Kidney capillary endothelial cell (primary cell): ENCODE results near the gene LANCL3.
"Not testable (repeated sequence)": the region's sequence is repeated elsewhere in the genome, so short reads cannot be mapped to it uniquely, and the experiment has no call there.

Experiments used
- DNase-seq: peaks from one replicate; pipeline ENCODE4 v3.0.0-alpha.2; 2018; ENCODE audit warnings: low spot score

The LANCL3 gene

GRCh38 chrX:37571426-37572107 lies at the start of gene LANCL3:
Gene LANCL3 (plus strand): TSS chrX:37571661. CDS start chrX:37571871, 210 bp downstream.
- not testable (repeated sequence) for DNase-seq

- not testable (repeated sequence) for DNase-seq
Measured at GRCh38 chrX:37523673-37524072, 47.8 kb upstream of the LANCL3 start.

GRCh38 chrX:37541991-37542390 lies 29.5 kb upstream of the LANCL3 start:
- DNase-seq, result no peak

- no peak for DNase-seq
Measured at GRCh38 chrX:37542791-37543190, 28.7 kb upstream of the LANCL3 start.

- no peak for DNase-seq
Measured at GRCh38 chrX:37543324-37543723, 28.1 kb upstream of the LANCL3 start.

DNA sequence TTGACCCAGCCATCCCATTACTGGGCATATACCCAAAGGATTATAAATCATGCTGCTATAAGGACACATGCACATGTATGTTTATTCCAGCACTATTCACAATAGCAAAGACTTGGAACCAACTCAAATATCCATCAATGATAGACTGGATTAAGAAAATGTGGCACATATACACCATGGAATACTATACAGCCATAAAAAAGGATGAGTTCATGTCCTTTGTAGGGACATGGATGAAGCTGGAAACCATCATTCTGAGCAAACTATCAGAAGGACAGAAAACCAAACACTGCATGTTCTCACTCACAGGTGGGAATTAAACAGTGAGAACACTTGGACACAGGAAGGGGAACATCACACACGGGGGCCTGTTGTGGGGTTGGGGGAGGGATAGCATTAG lies 26.9 kb upstream of the LANCL3 start:
- DNase-seq, result not testable (repeated sequence)

DNA sequence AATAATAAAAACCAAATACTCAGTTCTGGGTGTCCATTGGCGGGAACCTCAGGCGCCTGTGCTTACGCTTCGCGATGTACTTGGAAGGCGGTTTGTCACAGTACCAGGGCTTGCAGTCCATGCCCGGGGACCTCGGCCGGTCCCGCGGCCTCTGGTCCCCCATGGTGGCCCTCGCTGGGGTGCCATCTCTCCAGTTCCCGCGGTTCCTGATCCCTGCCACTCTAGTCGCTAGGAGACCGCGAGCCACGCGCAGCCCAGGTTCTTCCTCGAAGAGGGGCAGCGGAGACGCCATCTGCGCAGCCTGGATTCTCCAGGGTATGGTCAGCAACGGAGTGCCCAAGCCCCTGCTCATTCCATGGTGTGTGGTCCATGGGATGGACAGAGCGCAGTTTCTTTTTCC lies 26.4 kb upstream of the LANCL3 start:
- DNase-seq, result no peak

GRCh38 chrX:37549619-37550018 lies 21.8 kb upstream of the LANCL3 start:
- DNase-seq, result not testable (repeated sequence)

GRCh38 chrX:37553476-37553875 lies 18.0 kb upstream of the LANCL3 start:
- no peak for DNase-seq

GRCh38 chrX:37565254-37565653 lies 6.2 kb upstream of the LANCL3 start:
- DNase-seq, result not testable (repeated sequence)

GRCh38 chrX:37570349-37570748 lies 1.1 kb upstream of the LANCL3 start:
- not testable (repeated sequence) for DNase-seq

DNA sequence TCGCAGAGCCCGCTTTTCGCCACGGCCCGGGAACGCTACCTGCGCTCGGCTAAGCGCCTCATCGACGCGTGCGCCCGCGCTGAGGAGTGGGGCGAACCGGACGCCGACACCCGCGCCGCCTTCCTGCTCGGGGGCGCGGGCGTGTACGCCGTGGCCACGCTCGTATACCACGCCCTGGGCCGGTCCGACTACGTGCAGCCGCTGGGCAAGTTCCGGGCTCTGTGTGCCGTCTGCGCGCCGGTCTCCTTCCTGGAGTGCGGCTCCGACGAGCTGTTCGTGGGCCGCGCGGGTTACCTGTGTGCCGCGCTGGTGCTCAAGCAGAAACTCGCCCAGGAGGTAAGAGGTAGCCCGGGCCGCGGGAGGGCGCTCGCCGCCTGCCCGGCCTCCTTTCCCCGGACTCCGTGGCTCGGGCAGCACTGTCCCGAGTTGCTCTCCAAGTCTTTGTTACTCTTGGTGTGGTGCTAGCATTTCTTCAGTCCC lies 687 bp downstream of the LANCL3 start:
- DNase-seq, result not testable (repeated sequence)

DNA sequence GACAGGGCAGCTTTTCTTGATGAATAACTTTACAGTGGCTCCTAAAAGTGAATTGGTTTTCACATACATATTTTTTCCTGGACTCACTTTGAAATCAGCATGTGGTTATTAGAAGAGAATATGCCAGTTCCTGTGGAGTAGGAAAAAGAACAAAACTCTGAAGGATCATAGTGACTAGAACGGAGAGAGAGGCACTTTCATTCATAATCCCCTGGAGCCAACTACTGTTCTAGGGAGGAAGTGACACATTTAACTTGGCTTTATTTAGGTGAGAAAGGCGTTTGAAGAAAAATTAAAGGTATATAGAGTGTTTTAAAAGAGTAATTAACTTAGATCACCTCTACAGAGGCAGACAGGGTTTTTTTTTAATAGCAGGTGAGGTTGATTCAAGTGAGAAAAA lies 1.7 kb downstream of the LANCL3 start:
- not testable (repeated sequence) for DNase-seq

- DNase-seq, result no peak
Measured at GRCh38 chrX:37578045-37578444, 6.6 kb downstream of the LANCL3 start.

DNA sequence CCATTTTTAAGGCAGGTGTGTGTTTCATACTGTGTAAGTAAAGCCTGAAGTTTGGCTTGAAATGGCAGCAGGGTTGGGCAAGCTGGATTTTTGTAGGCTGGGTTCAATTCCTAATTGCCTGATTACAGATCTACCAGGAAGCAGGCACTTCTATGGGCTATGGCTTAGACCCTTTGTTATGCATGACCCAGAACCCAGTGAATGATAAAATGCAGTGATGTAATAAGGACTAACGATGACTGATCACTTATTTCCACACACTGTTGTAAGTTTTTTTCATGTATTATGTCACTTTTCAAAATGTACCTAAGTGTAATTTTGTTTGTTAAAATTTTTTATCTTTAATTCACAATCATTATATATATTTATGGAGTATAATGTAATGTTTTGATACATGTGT lies 8.6 kb downstream of the LANCL3 start:
- no peak for DNase-seq

DNA sequence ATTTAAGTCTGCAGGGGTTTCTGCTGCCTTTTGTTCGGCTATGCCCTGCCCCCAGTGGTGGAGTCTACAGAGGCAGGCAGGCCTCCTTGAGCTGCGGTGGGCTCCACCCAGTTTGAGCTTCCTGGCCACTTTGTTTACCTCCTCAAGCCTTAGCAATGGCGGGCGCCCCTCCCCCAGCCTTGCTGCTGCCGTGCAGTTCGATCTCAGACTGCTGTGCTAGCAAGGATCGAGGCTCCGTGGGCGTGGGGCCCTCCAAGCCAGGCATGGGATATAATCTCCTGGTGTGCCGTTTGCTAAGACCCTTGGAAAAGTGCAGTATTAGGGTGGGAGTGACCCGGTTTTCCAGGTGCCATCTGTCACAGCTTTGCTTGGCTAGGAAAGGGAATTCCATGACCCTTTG lies 15.9 kb downstream of the LANCL3 start:
- DNase-seq, result not testable (repeated sequence)

DNA sequence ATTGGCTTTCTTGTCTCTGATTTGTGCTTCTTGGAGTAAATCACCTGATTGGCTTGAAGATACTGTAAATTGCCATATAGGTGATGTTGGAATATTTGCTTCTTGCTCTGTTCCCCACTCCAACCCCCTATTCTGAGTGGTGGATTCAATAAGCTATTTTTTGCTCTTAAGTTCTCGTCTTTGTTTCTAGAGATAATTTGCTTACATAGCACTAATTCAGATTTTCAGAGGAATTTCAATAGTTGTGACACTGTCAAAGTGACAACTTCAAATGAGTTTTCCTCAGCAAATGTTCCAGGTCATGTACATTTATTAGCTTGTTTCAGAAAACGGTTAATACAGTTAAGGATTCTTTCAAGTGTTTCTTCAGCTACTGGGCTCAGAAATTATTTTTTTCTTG lies 18.6 kb downstream of the LANCL3 start:
- no peak for DNase-seq

DNA sequence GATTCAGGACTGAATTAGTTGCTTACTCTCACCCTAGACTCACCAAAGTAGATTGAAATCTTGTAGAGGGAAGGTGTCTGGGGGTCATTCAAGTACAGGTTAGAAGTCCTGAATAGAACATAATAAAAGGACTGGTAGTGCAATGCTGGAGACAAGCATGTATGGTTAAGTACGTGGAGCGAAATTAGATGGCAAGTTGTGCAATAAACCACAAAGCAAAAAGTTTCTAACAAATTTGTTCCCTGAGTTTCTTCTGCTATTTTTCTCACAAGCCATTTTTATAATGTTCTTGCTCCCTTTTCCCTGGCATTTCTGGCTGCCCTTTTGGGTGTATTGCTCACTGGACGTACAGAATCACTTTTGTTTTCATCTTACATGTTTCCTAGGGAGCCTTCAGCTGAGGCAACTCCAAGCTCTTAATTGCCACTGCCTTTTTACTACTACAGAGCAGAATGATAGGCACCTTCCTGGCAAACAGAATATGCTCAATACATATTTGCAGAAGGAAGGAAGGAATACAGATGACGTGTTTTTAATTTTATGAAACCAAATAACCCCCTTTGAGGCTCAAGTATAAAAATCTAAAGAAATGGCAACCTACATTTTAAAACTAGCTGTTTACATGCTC lies 23.4 kb downstream of the LANCL3 start:
- DNase-seq, result no peak

GRCh38 chrX:37599729-37600128 lies 28.3 kb downstream of the LANCL3 start:
- no peak for DNase-seq

GRCh38 chrX:37603938-37604409 lies 32.5 kb downstream of the LANCL3 start:
- DNase-seq, result no peak

- no peak for DNase-seq
Measured at GRCh38 chrX:37607243-37607642, 35.8 kb downstream of the LANCL3 start.

DNA sequence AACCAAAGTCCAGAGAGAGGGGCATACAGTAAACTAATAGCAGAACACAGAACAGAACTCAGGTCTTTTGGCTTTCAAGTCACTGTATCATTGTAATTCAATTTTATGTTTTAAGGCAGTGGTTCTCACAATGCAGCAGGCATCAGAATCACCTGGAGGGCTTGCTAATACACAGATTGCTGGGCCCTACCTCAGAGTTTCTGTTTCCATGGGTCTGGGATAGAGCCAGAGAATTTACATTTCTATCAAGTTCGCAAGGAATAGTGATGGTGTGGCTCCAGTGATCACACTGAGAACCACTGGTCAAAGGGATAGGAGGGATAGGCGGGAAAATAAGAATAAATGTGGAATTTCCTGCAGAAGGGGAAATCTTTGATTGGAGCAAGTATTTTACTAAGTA lies 36.7 kb downstream of the LANCL3 start:
- DNase-seq, result no peak

- DNase-seq, result no peak
Measured at GRCh38 chrX:37609727-37610126, 38.3 kb downstream of the LANCL3 start.

DNA sequence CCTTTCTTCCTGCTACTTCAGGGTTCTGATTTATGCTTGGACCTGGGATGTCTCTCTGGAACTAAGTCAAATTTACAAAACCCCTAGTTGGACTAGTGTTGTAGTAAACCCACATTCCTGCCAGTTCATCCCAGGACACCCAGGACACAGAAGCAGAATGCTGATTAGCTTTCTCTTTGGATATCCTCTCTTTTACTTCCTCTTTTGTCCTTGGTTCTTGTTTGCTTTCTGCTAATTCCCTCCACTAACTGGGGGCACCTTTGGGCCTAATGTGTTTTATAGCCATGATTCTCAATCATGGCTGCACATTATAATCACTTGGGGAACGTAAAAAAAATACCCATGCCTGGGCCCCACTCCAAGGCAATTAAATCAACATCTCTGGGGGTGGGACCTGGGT lies 42.5 kb downstream of the LANCL3 start:
- no peak for DNase-seq
